Naive thymus-derived CD8-positive, alpha-beta T cell (primary cell): ENCODE data around the gene BRD1. TPM values are rescaled to one million over a fixed set of nuclear protein-coding genes. Genes with fewer than 3 reads are reported as not detected.

Experiments
- ATAC-seq, 2 donors: fragments of 150-1000 bp; cut with Tn5 transposase in 1 of 2; sonication (Bioruptor Pico), chemical (Tn5 transposase) in 1 of 2; 1 replicate in 1 of 2; 2 replicates in 1 of 2; pipeline ENCODE4 v1.10.0; 2021; ENCODE audit warnings: mild to moderate bottlenecking in 2 of 2, moderate library complexity in 2 of 2
- POLR2A ChIA-PET: fragments of 350-600 bp; sonication (Branson Sonifier 250); formaldehyde crosslinking; loops from one replicate; lab custom pipeline; 2021; ENCODE audit warnings: antibody characterized with exemption; lab: Charles Lee
- DNase-seq, 10 donors: peaks; one replicate each; pipeline versions ENCODE4 v3.0.0 to v3.0.0-alpha.2; 2020 to 2022
- H3K27ac Mint-ChIP-seq, 10 donors: one replicate each; pipeline ENCODE4 v1.8.0; 2020 to 2022; ENCODE audit warnings: mild to moderate bottlenecking in 10 of 10, mixed read lengths in 10 of 10, moderate library complexity in 4 of 10, inconsistent platforms in 1 of 10
- H3K27me3 Mint-ChIP-seq, 5 donors: one replicate each; pipeline ENCODE4 v1.8.0; 2021 to 2022; ENCODE audit warnings: mixed read lengths in 5 of 5
- H3K36me3 Mint-ChIP-seq, 3 donors: one replicate each; pipeline ENCODE4 v1.8.0; 2020 to 2022; ENCODE audit warnings: mixed read lengths in 3 of 3, mild to moderate bottlenecking in 2 of 3, inconsistent platforms in 1 of 3
- H3K4me1 Mint-ChIP-seq, 4 donors: one replicate each; pipeline ENCODE4 v1.8.0; 2021 to 2022; ENCODE audit warnings: mixed read lengths in 4 of 4
- H3K4me3 Mint-ChIP-seq, 10 donors: one replicate each; pipeline ENCODE4 v1.8.0; 2020 to 2022; ENCODE audit warnings: mild to moderate bottlenecking in 10 of 10, mixed read lengths in 10 of 10, moderate library complexity in 6 of 10, inconsistent platforms in 1 of 10
- H3K9me3 Mint-ChIP-seq, 9 donors: one replicate each; pipeline ENCODE4 v1.8.0; 2020 to 2022; ENCODE audit warnings: mixed read lengths in 9 of 9, mild to moderate bottlenecking in 3 of 9, inconsistent platforms in 1 of 9, moderate library complexity in 1 of 9
- polyA plus RNA-seq, 3 donors: library from polyadenylated mRNA; unstranded; fragments of 300-500 nt; fragmentation: Illumina TruSeq; gene quantifications; one replicate each; pipeline ENCODE4 v1.2.3, GENCODE V29; 2021
- total RNA-seq, 8 experiments: library from RNA in 2 of 8; stranded (reverse) in 2 of 8; gene quantifications; one replicate each; pipeline ENCODE4 v1.2.3 and lab custom pipeline; 2021 to 2026

BRD1 gene
- total and polyA plus RNA-seq, 5 experiments from 2014 or later, result 1.9 to 86.8 (median 3.7) TPM

DNA sequence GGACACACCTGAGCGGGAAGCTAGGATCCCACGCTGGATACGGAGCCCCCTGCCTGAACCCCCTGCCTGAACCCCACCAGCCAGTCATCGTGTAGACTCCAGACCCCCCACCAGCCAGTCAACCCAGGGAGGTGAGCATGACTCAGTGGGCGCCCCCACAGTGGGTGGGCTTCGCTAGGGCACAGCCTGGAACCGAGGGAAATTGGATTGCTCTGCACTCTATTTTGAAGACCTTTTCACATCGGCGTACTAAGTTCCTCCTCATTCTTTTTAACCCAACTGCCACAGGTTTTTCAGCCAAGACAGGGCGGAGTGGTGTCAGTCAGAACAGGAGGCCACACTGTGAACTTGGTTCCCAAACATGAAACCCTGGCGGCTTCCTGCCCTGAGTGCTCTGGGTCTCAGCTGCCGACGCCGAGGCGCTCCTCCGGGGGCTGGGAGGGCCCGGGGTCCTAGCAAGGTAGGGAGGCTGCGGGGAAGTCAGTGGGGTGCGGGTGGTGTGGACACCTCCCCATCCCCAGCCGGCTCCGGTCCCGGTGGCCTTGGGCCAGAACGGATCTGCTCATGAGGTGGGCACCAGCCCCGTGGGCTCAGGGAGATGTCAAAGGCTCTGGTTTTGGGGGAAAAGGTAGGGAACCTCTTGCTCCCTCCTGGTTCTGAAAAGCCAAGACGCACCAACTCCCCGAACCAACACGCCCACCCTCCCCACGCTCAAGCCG, 57.0 kb downstream of the BRD1 start:
- peaks cover 5 to 28% (median 16%) of the 10 kb centered on the region in 4 donors for H3K4me1 Mint-ChIP-seq
- H3K36me3 Mint-ChIP-seq, result peaks cover 12 to 22% (median 14%) of the 10 kb centered on the region in 3 donors
- H3K27ac Mint-ChIP-seq, result peak overlapping the region in 4 of 10 donors; percentile 31 to 68 (median 60)
- H3K27me3 Mint-ChIP-seq, result no peaks in the 10 kb centered on the region
- POLR2A ChIA-PET, result no interaction called here
- H3K4me3 Mint-ChIP-seq, result no peak overlapping the region
- ATAC-seq (peak in 1 of 2 donors; percentile 34), DNase-seq (peak in 1 of 10 donors; percentile 47)
- peaks cover 0 to 18% (median 10%) of the 10 kb centered on the region in 9 donors for H3K9me3 Mint-ChIP-seq

DNA sequence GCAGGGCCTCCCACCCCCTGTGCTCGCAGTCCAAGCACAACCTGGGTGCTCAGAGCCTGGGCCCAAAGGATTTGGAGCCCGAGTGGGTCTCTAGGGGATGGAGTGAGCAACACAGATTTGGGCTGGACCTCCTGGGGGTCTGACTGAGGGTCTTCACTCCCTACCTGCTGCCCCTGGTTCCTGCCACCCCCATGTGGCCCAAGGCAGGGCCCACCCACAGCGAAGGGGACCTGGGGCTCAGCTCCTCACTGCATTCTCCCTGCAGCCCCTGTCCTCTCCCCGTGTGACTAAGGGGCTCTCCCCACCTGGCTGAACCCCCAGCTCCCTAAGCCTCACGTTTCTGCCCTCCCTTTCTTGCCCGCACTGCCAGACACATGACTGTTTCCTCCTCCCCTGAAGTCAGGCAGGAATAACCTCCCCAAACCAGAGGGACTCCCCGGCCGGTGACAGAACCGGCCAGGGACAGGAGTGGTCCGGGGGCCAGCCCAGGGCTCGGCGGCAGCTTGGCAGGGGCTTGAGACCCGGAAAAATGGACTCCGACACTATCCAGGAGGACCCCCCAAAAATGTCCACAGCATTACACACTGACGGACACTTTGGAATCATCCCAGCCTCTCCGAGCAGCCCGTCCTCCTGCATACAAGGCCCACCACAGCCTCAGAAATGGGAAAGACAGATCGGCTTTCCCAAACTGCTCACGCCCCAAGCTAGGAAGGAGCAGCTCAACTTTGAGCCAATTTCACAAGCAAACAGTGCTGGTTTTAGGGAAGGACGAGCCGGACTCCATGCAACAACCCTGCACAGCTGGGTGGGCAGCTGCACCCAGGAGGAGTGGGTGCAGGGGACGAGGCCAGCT, 57.8 kb downstream of the BRD1 start:
- Mint-ChIP-seq H3K4me1 (peaks cover 5 to 28% (median 16%) of the 10 kb centered on the region in 4 donors), H3K27me3 (no peaks in the 10 kb centered on the region), H3K4me3 (no peak overlapping the region), H3K36me3 (peaks cover 11 to 18% (median 12%) of the 10 kb centered on the region in 3 donors), H3K9me3 (peaks cover 0 to 18% (median 10%) of the 10 kb centered on the region in 9 donors), H3K27ac (peak overlapping the region in 1 of 10 donors; percentile 20)
- POLR2A ChIA-PET, result no interaction called here
- DNase-seq (peak in 1 of 10 donors; percentile 48), ATAC-seq (no peak)

DNA sequence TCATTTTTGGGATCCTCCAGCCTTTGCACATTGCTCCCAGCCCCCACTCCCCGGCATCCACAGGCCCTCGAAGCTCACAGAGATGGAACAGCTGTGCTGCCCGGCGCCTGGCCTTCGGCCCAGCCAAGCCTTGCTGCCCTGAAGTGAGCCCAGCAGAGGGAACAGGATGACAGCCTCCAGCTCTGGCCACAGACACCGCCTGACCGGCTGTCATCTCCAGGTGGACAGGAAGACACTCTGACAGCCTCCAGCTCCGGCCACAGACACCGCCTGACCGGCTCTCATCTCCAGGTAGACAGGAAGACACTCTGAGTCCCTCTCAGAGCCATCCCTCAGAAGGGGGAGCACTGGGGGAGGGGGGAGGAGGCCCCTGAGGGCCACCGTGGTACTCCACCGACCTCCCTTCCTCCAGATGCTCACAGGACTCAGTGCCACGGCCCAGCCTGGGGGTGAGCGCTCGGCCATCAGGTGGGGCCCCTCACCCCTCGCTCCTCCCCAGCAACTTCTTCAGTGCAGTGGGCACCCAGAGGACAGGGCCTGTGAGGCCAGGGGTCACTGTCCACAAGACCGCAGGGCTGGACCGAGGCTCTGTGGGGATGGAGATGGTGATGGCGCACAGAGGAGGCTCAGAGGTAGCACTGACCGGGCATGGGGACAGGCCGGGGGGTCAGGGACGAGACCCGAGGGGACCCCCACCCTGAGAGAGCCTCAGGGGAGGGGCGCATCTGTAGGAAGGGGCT, 58.6 kb downstream of the BRD1 start:
- Mint-ChIP-seq H3K4me3 (no peak overlapping the region), H3K27me3 (no peaks in the 10 kb centered on the region), H3K4me1 (peaks cover 2 to 26% (median 16%) of the 10 kb centered on the region in 4 donors), H3K27ac (no peak overlapping the region), H3K9me3 (peaks cover 0 to 18% (median 10%) of the 10 kb centered on the region in 9 donors), H3K36me3 (peaks cover 11 to 13% (median 12%) of the 10 kb centered on the region in 3 donors)
- POLR2A ChIA-PET, result interaction anchor here (0.5 kb wide), 1 partner anchor 18 kb away, joined by 3 read pairs; no protein-coding TSS in a partner anchor
- ATAC-seq (no peak), DNase-seq (peak in 1 of 10 donors; percentile 38)

DNA sequence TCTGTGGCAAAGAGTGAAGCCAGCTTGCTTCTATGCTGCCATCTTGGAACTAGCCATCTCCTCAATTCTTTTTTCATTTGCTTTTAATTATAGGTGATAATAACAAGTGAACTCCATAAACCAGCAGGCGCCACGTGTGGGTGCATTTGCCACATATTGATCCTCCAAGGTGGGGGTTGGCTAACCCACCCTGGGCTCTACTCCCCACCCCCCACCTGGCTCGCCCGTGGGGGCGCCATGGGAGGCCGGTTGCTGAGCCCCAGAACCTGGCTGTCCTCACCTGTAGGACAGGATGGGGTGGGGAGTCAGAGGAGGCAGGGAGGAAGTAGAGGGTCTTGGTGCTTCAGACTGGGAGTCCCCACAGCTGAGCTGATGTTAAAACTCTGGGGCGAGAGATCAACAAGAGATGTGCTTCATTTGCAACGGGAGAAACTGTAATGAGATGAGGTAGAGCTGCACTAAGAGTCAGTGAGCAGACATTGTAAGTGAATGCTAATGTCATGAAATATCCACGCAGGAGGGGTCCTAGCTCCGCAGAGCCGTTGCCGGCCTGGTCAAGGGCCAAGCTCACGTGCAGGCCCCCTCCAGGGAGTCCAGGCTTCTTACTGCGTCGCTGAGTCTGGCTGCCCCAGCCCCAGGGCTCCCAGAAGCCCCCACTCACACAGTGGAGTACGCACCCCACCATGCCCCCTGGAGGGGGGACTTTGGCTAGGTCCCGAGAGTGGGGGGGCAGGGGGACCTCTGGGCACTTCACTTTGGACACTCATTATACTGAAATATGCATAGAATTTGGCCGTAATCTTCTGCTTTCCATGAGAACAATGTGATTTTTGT, 59.4 kb downstream of the BRD1 start:
- H3K36me3 Mint-ChIP-seq, result peaks cover 4 to 12% (median 8%) of the 10 kb centered on the region in 3 donors
- peak overlapping the region in 1 of 10 donors; percentile 38 for H3K4me3 Mint-ChIP-seq
- peak overlapping the region in 4 of 10 donors; percentile 14 to 37 (median 18) for H3K27ac Mint-ChIP-seq
- peak in 1 of 10 donors; percentile 30 for DNase-seq
- peaks cover 2 to 19% (median 13%) of the 10 kb centered on the region in 4 donors for H3K4me1 Mint-ChIP-seq
- H3K9me3 Mint-ChIP-seq, result peaks cover 0 to 18% (median 10%) of the 10 kb centered on the region in 9 donors
- ATAC-seq, result no peak
- no peaks in the 10 kb centered on the region for H3K27me3 Mint-ChIP-seq
- POLR2A ChIA-PET, result interaction anchor here (0.7 to 1.7 kb wide), 5 partner anchors 9 to 262 kb away, joined by 3 to 9 read pairs (median 5); partner anchors contain the start of gene ALG12

DNA sequence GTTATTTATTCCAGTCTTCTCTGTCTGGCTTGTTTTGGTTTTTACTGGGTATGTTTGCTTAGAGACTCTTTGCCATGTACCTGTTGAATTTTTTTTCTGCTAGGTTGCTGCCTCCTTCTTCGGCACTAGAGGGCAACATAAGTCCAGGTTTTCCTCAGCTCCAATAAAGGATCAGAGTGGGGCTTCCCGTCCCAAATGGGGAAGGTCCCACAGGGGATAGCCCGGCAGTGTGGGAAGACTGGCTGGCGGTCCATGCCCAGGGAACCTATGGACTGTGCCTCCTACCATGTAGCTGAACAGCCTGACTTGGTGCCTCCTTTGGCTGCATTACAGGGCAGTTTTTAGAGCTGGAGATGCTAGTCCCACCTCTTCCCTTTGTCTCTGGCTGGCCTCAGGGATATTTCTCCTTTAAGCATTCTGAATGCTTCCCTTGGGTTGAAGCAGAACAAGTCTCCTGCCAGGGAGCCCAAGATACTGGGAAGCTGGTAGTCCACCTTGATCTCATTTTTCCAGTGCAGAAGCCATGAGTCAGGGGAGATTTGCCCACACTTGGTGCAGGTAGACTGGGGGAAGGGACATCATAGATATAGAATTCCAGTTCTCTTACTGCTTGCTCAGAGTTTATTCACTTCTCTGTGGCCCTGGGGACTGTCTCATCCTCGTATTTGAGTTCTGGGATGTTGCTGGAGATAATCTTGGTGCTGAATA, 60.2 kb downstream of the BRD1 start:
- no peaks in the 10 kb centered on the region for H3K27me3 Mint-ChIP-seq
- POLR2A ChIA-PET, result interaction anchor here (0.7 to 1.7 kb wide), 6 partner anchors 9 to 263 kb away, joined by 3 to 9 read pairs (median 4); partner anchors contain the start of gene ALG12
- ATAC-seq (peak in 1 of 2 donors; percentile 48), DNase-seq (peak in 6 of 10 donors; percentile 27 to 54 (median 41))
- peak overlapping the region in 1 of 10 donors; percentile 8 for H3K4me3 Mint-ChIP-seq
- peaks cover 0 to 18% (median 10%) of the 10 kb centered on the region in 9 donors for H3K9me3 Mint-ChIP-seq
- peak overlapping the region in 3 of 10 donors; percentile 9 to 25 (median 18) for H3K27ac Mint-ChIP-seq
- peaks cover 0 to 14% (median 7%) of the 10 kb centered on the region in 4 donors for H3K4me1 Mint-ChIP-seq
- H3K36me3 Mint-ChIP-seq, result peaks cover 0 to 12% (median 8%) of the 10 kb centered on the region in 3 donors

DNA sequence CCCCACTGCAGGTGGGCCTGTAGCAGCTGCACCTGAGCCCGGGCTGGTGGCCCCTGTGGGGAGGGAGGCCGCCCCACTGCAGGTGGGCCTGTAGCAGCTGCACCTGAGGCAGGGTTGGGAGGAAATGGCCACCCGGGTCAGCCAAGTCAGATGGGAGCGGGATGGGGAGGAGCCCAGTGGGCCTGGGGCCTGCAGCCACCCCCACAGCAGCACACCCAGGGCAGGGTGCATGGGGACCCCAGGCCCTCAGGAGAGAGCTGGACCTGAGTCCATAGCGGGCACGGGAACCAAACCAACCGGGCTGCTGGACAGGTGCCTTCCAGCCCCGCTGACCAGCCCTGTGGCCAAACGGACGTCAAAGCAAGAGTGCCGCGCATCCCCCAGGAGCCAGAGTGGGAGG, 61.7 kb downstream of the BRD1 start:
- DNase-seq (peak in 2 of 10 donors; percentile 14 to 55), ATAC-seq (no peak)
- Mint-ChIP-seq H3K4me3 (no peak overlapping the region), H3K27me3 (no peaks in the 10 kb centered on the region), H3K27ac (no peak overlapping the region), H3K9me3 (peaks cover 0 to 18% (median 10%) of the 10 kb centered on the region in 9 donors), H3K36me3 (peaks cover 0 to 12% (median 8%) of the 10 kb centered on the region in 3 donors), H3K4me1 (peaks cover under 1 to 18% (median 10%) of the 10 kb centered on the region in 4 donors)
- POLR2A ChIA-PET, result no interaction called here

DNA sequence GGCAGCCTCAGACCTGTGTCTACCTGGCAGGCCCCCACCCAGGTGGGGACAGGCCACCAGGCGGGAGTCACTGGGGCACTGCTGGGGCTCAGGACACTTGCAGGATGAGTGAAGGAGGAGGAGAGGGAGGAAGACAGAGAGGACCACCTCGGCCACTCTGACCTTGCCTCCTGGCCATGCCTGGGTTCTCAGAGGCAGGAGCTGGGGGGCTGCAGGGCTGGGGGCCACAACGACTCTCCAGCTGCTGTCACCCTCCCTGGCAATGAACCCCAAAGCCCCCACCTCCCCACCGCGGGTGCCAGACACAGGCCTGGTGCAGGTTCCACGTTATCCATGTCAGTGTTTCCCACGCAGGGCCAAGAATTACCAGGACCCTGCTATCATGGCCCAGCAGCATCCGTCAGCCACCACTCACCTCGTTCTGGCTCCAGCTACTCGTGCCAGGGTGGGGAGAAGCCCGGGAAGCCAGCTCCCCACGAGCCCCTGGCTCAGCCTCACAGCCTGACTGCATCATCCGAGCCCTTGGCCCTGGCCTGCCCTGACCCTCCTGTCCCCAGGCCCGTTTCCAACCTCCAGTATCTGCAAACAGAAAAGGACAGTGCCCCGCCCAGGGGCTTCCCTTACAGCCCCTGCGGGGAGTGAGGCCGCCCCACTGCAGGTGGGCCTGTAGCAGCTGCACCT, 62.4 kb downstream of the BRD1 start:
- Mint-ChIP-seq H3K9me3 (peaks cover 0 to 18% (median 10%) of the 10 kb centered on the region in 9 donors), H3K27me3 (no peaks in the 10 kb centered on the region), H3K27ac (no peak overlapping the region), H3K36me3 (peaks cover 0 to 12% (median 8%) of the 10 kb centered on the region in 3 donors), H3K4me1 (peaks cover 4 to 17% (median 16%) of the 10 kb centered on the region in 4 donors), H3K4me3 (no peak overlapping the region)
- POLR2A ChIA-PET, result no interaction called here
- ATAC-seq, result no peak
- DNase-seq, result peak in 2 of 10 donors; percentile 12 to 23

DNA sequence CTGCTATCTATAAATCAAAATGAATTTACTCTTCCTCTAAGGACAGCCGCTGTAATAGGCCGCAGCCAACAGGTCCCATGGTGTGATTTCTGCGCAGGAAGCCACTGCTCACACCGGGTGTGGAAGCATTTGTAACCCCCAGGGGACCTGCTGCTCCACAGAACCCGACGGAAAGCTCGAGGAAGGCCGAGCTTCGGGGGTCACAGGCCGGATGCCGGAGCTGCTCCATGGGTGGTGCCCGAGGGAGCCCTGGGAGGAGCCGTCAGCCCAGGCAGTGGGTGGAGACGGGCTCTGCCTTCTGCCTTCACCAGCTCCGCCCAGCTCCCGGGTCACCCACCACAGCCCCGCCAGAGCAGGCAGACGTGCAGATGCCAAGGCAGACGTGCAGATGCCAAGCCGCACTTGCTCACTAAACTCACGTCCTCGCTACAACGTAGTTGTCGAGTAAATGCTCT, 63.5 kb downstream of the BRD1 start:
- POLR2A ChIA-PET, result no interaction called here

DNA sequence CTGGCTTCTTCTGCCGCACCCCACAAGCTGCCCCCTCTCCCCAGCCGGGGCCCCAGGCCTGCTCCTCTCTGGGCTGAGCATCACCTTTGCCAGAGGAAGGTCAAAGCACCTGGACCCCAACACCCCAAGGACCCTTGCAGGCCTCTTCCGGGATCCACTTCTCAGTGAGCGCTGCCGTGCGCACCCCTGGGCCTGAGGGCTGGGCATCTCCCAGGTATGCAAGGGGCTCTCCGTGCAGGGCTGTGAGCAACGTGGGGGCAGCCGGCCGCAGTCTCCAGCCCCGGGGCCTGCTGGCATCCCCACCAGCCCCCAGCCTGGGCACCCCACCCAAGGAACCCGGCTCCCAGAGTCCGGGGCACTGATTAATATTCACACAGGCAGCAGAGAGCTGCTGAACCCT, 64.0 kb downstream of the BRD1 start:
- no peak overlapping the region for H3K27ac Mint-ChIP-seq
- POLR2A ChIA-PET, result no interaction called here
- peaks cover 0 to 18% (median 10%) of the 10 kb centered on the region in 9 donors for H3K9me3 Mint-ChIP-seq
- peaks cover 7 to 20% (median 17%) of the 10 kb centered on the region in 4 donors for H3K4me1 Mint-ChIP-seq
- ATAC-seq (no peak), DNase-seq (peak in 1 of 10 donors; percentile 14)
- H3K4me3 Mint-ChIP-seq, result no peak overlapping the region
- peaks cover 0 to 12% (median 8%) of the 10 kb centered on the region in 3 donors for H3K36me3 Mint-ChIP-seq
- H3K27me3 Mint-ChIP-seq, result no peaks in the 10 kb centered on the region

More for the DNA sequence above, 63.5 kb downstream of the BRD1 start:
- H3K9me3 Mint-ChIP-seq, result peaks cover 0 to 18% (median 10%) of the 10 kb centered on the region in 9 donors
- H3K27me3 Mint-ChIP-seq, result no peaks in the 10 kb centered on the region
- DNase-seq (peak in 1 of 10 donors; percentile 55), ATAC-seq (no peak)
- peaks cover 0 to 12% (median 8%) of the 10 kb centered on the region in 3 donors for H3K36me3 Mint-ChIP-seq
- no peak overlapping the region for H3K4me3 Mint-ChIP-seq
- no peak overlapping the region for H3K27ac Mint-ChIP-seq
- peaks cover 7 to 20% (median 17%) of the 10 kb centered on the region in 4 donors for H3K4me1 Mint-ChIP-seq

DNA sequence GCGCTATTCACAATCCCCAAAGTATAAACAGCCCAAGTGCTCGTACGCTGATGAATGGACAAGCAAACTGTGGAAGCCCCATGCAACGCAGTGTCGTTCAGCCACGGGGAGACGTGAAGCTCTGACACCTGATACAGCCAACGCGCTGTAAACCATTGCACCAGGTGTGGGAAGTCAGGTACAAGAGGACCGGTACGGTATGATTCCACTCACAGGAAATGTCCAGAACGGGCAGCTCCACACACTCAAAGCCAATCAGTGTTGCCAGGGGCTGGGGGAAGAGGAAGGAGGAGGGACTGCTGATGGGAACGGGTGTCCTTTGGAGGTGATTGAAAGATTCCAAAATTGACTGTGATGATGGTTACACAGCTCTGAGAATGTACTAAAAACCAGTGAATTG, 64.5 kb downstream of the BRD1 start:
- no peaks in the 10 kb centered on the region for H3K27me3 Mint-ChIP-seq
- POLR2A ChIA-PET, result no interaction called here
- peak in 1 of 10 donors; percentile 14 for DNase-seq
- peaks cover 7 to 20% (median 17%) of the 10 kb centered on the region in 4 donors for H3K4me1 Mint-ChIP-seq
- H3K36me3 Mint-ChIP-seq, result peaks cover 0 to 12% (median 8%) of the 10 kb centered on the region in 3 donors
- H3K4me3 Mint-ChIP-seq, result no peak overlapping the region
- ATAC-seq, result no peak
- H3K9me3 Mint-ChIP-seq, result peaks cover 0 to 18% (median 10%) of the 10 kb centered on the region in 9 donors
- H3K27ac Mint-ChIP-seq, result no peak overlapping the region
